Muscle of leg (tissue), 11 donors: ENCODE results near the gene ADGRV1. TPM values are rescaled to one million over a fixed set of nuclear protein-coding genes. Genes with fewer than 3 reads are reported as not detected.
"Not testable (repeated sequence)": the region's sequence is repeated elsewhere in the genome, so short reads cannot be mapped to it uniquely, and the experiment has no call there.

Experiments used
- DNase-seq: peaks from one replicate; pipeline ENCODE4 v3.0.0; 2013
- H3K27ac ChIP-seq: one replicate; pipeline ENCODE4 v1.5.1; 2013; ENCODE audit warnings: mild to moderate bottlenecking, low read length, control low read depth
- H3K27me3 ChIP-seq: one replicate; pipeline ENCODE4 v1.6.1; 2013; ENCODE audit warnings: low read length; ENCODE audit not compliant: control insufficient read depth, insufficient read depth
- H3K36me3 ChIP-seq: one replicate; pipeline ENCODE4 v1.6.1; 2013; ENCODE audit warnings: low read length; ENCODE audit not compliant: control insufficient read depth, insufficient read depth
- H3K4me1 ChIP-seq: one replicate; pipeline ENCODE4 v1.6.1; 2013; ENCODE audit warnings: low read length; ENCODE audit not compliant: control insufficient read depth, insufficient read depth
- H3K4me3 ChIP-seq: one replicate; pipeline ENCODE4 v1.5.1; 2013; ENCODE audit warnings: low read length, control low read depth
- H3K9me3 ChIP-seq: replicated peaks from 2 replicates; pipeline ENCODE4 v1.6.1; 2013; ENCODE audit warnings: low read depth, low read length; ENCODE audit not compliant: control insufficient read depth
- WGBS: methylation state at CpG from one replicate; pipeline ENCODE4 v1.1.5; 2013; ENCODE audit warnings: missing lambda C conversion rate; ENCODE audit not compliant: insufficient coverage; 5-methylcytosine and 5-hydroxymethylcytosine counted together
- polyA plus RNA-seq, 8 donors: library from polyadenylated mRNA; unstranded; fragments of 120-200 nt; gene quantifications; one replicate each; pipeline versions ENCODE4 v1.2.1 to v1.2.3, GENCODE V29; 2013; ENCODE audit warnings: inconsistent platforms in 1 of 8, low replicate concordance in 1 of 8; ENCODE audit not compliant: insufficient read length in 8 of 8, insufficient read depth in 1 of 8
- total RNA-seq: library from RNA; stranded (reverse); fragments of 120-200 nt; gene quantifications from one replicate; pipeline ENCODE4 v1.2.4, GENCODE V29; 2013

ADGRV1 gene
- total and polyA plus RNA-seq, 9 donors, result 0.49 to 2.5 (median 0.88) TPM

- Histone ChIP-seq H3K4me1 (peaks cover 2% of the 10 kb centered on the region), H3K36me3 (no peaks in the 10 kb centered on the region), H3K4me3 (no peak overlapping the region), H3K27me3 (no peaks in the 10 kb centered on the region), H3K9me3 (no peaks in the 10 kb centered on the region), H3K27ac (no peak overlapping the region)
- no peak for DNase-seq
- no CpG with 5 or more reads among the region's 1 CpG for WGBS
Measured at GRCh38 chr5:91042247-91042935, 483.8 kb downstream of the ADGRV1 start.

DNA sequence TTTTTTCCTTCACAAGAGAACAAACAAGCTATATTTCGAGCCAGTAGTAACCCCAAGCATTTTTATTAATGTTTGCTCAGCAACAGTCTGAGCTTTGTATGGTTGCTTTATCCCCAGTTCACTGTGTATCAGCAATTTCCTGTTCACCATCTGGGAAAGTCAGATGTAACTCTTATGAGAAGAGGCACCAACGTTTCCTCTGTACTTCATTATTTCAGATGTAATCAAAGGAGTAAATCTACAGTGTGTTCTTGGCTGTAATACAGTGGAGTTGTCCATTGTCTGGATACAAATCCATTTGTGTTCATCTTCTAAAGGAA lies 484.3 kb downstream of the ADGRV1 start:
- Histone ChIP-seq H3K9me3 (no peaks in the 10 kb centered on the region), H3K27me3 (no peaks in the 10 kb centered on the region), H3K4me1 (peaks cover 2% of the 10 kb centered on the region), H3K36me3 (no peaks in the 10 kb centered on the region), H3K27ac (no peak overlapping the region), H3K4me3 (no peak overlapping the region)
- no CpG with 5 or more reads among the region's 2 CpGs for WGBS
- peak; percentile 37 for DNase-seq

DNA sequence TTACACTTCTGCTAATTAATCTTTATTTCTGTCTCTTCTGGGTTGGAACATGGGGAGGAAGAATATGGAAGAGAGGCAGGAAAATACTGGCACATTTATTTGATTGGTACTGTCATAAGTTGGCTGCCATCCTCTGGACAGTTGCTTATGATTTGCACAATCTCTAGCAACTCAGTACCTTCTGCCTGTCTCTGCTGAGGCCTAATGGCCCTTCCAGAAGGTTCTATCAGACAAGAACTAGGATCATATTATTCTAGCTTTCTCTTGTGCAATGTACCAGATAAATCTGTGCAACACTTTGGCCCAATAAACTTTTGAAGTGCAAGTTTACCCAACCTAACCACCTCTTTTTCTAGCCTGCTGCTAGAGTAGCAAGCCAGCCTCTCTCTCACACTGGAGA lies 489.5 kb downstream of the ADGRV1 start:
- H3K9me3 ChIP-seq, result no peaks in the 10 kb centered on the region
- H3K4me3 ChIP-seq, result no peak overlapping the region
- H3K36me3 ChIP-seq, result no peaks in the 10 kb centered on the region
- DNase-seq, result no peak
- no peaks in the 10 kb centered on the region for H3K4me1 ChIP-seq
- H3K27ac ChIP-seq, result no peak overlapping the region
- no peaks in the 10 kb centered on the region for H3K27me3 ChIP-seq

- DNase-seq, result no peak
- no peaks in the 10 kb centered on the region for H3K36me3 ChIP-seq
- H3K4me3 ChIP-seq, result no peak overlapping the region
- no peaks in the 10 kb centered on the region for H3K9me3 ChIP-seq
- H3K4me1 ChIP-seq, result no peaks in the 10 kb centered on the region
- H3K27me3 ChIP-seq, result no peaks in the 10 kb centered on the region
- no peak overlapping the region for H3K27ac ChIP-seq
Measured at GRCh38 chr5:91049112-91049511, 490.5 kb downstream of the ADGRV1 start.

- DNase-seq, result no peak
- Histone ChIP-seq H3K4me3 (no peak overlapping the region), H3K36me3 (no peaks in the 10 kb centered on the region), H3K4me1 (no peaks in the 10 kb centered on the region), H3K27me3 (no peaks in the 10 kb centered on the region), H3K9me3 (no peaks in the 10 kb centered on the region), H3K27ac (no peak overlapping the region)
- WGBS, result 100% methylated on average over 1 of the region's 2 CpGs
Measured at GRCh38 chr5:91049800-91050199, 491.2 kb downstream of the ADGRV1 start.

- not testable (repeated sequence) for H3K36me3 ChIP-seq, H3K27me3 ChIP-seq, H3K9me3 ChIP-seq, H3K4me3 ChIP-seq, H3K27ac ChIP-seq, H3K4me1 ChIP-seq, DNase-seq
- WGBS, result 94% methylated on average over 5 of the region's 8 CpGs
Measured at GRCh38 chr5:91052411-91052810, 493.8 kb downstream of the ADGRV1 start.

DNA sequence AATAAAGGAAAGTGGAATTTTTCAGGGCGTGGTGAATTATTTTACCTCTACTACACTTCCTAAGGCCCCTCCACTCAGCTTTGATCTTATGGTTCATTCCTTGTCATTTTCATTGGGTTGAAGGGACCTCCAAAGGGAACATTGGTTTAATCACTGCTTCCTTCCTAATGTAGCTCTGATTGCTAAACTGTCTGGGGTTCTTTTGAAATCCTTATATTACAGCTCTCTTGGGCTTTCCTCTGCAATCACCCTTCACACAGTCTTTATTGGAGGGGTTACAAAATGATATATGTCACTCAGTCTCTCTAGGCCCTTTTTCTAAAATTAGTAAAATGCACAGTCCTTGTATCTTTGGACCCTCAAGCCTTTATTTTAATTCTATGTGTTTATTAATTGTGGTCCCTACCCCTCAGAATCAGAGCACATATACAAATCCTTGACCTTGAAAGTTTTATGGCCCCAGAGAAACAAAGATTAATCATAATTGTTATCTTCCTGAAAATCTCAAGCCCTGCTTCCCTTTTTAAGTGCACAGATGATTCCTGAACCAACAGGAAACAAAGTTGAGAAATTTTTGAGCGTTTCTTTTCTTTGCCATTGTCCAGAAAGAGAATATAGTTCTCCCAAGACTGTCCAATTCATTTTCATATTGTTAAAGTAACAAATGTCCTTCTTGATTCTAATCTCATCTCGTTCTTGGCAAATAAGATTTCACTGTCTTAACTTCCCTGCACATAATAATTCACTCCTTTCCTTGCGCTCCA lies 494.6 kb downstream of the ADGRV1 start:
- Histone ChIP-seq H3K27ac (no peak overlapping the region), H3K4me3 (no peak overlapping the region), H3K9me3 (no peaks in the 10 kb centered on the region), H3K4me1 (no peaks in the 10 kb centered on the region), H3K36me3 (no peaks in the 10 kb centered on the region), H3K27me3 (no peaks in the 10 kb centered on the region)
- DNase-seq, result peak; percentile 64
- WGBS, result 3% methylated on average over 2 of the region's 4 CpGs

DNA sequence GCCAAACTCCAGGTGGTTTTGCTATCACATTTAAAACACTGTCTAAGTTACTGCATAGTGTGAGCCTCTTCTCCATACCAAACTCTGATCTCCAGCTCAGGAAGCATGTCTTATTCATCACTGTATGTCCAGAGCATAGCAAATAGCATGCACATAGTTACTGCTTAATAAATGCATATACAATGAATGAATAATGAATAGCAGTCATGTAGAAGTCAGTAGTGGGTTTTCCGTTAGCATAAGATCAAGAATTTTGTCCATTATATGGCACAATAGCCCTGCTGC lies 495.1 kb downstream of the ADGRV1 start:
- no peak overlapping the region for H3K27ac ChIP-seq
- DNase-seq, result no peak
- no CpG with 5 or more reads among the region's 1 CpG for WGBS
- no peaks in the 10 kb centered on the region for H3K27me3 ChIP-seq
- H3K4me3 ChIP-seq, result no peak overlapping the region
- no peaks in the 10 kb centered on the region for H3K36me3 ChIP-seq
- H3K9me3 ChIP-seq, result no peaks in the 10 kb centered on the region
- H3K4me1 ChIP-seq, result no peaks in the 10 kb centered on the region

- WGBS, result no CpG with 5 or more reads among the region's 1 CpG
Measured at GRCh38 chr5:91058155-91058554, 499.6 kb downstream of the ADGRV1 start.

DNA sequence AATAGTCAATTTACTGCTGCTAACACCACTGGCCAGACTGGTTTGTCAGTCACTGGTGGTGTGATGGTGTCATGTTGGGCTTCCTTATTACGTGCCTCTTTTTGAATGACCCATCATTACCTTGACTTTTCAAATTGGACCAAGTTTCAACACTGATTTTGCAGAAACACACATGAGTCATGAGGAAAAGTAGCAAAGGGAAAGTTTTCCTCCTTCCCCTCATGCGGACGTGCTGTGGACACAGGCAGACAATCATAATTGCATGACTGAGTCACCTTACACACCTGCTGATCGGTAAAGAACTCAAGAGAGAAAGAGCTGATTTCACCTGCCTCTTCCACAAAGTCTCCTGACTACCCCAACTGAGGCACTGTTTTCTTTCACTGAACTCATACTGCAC lies 500.0 kb downstream of the ADGRV1 start:
- Histone ChIP-seq H3K9me3 (no peaks in the 10 kb centered on the region), H3K27me3 (no peaks in the 10 kb centered on the region), H3K4me1 (peaks cover 5% of the 10 kb centered on the region), H3K36me3 (no peaks in the 10 kb centered on the region), H3K4me3 (no peak overlapping the region), H3K27ac (no peak overlapping the region)
- no peak for DNase-seq
- WGBS, result 92% methylated on average over 2 of the region's 4 CpGs

More at GRCh38 chr5:91058155-91058554, 499.6 kb downstream of the ADGRV1 start:
- no peaks in the 10 kb centered on the region for H3K27me3 ChIP-seq
- no peak for DNase-seq
- H3K27ac ChIP-seq, result no peak overlapping the region
- no peaks in the 10 kb centered on the region for H3K36me3 ChIP-seq
- peaks cover 5% of the 10 kb centered on the region for H3K4me1 ChIP-seq
- no peak overlapping the region for H3K4me3 ChIP-seq
- no peaks in the 10 kb centered on the region for H3K9me3 ChIP-seq

- Histone ChIP-seq H3K27ac (no peak overlapping the region), H3K27me3 (no peaks in the 10 kb centered on the region), H3K36me3 (no peaks in the 10 kb centered on the region), H3K9me3 (no peaks in the 10 kb centered on the region), H3K4me3 (no peak overlapping the region), H3K4me1 (peaks cover 5% of the 10 kb centered on the region)
- no CpG with 5 or more reads among the region's 1 CpG for WGBS
- DNase-seq, result no peak
Measured at GRCh38 chr5:91059409-91059808, 500.8 kb downstream of the ADGRV1 start.
